ENCODE data around the gene ABCA2. TPM values are rescaled to one million over a fixed set of nuclear protein-coding genes. Genes with fewer than 3 reads are reported as not detected.

ABCA2 gene
- total and polyA plus RNA-seq, 12 donors = 16.0 to 46.7 (median 28.1) TPM

- TF ChIP-seq CTCF (IDR thresholded peaks at IDR 0.05) = peak in 4 of 9 donors; percentile 10 to 42 (median 19)
- WGBS, 2 donors = 9 to 18% methylated on average over 6 of the region's 6 CpGs
- Histone ChIP-seq H3K4me1 (peaks cover 7 to 46% (median 16%) of the 10 kb centered on the region in 9 donors), H3K4me3 (peak overlapping the region in 9 of 10 donors; percentile 12 to 58 (median 50)), H3K27ac (peak overlapping the region; percentile 59 to 86 (median 82)), H3K9me3 (no peaks in the 10 kb centered on the region), H3K36me3 (no peaks in the 10 kb centered on the region), H3K27me3 (peaks cover 0 to 15% (median 9%) of the 10 kb centered on the region in 7 donors)
- intact Hi-C loops (cut with DNase I) = loop anchor here in 1 of 10 donors (1.0 kb wide), 1 partner anchor 25 kb away; the partner anchor contains the start of gene NPDC1
- ATAC-seq = peak; percentile 36 to 78 (median 58)
- peak; percentile 74 to 81 for DNase-seq
These were observed 42.9 kb upstream of the ABCA2 start for GRCh38 chr9:137070906-137071275.

GRCh38 chr9:137070201-137070905 lies 42.3 kb upstream of the ABCA2 start, which contains the start of gene SAPCD2:
Gene SAPCD2, minus strand, starts transcription at chr9:137070557. Its CDS starts 97 bp downstream, at chr9:137070460.
- Histone ChIP-seq H3K27ac (peak within 1 kb of the TSS; percentile 59 to 86 (median 82)), H3K4me3 (peak within 1 kb of the TSS in 9 of 10 donors; percentile 12 to 58 (median 50)), H3K4me1 (peaks cover 7 to 45% (median 16%) of the 10 kb centered on the region in 9 donors), H3K9me3 (no peaks in the 10 kb centered on the region), H3K27me3 (peaks cover 0 to 15% (median 9%) of the 10 kb centered on the region in 7 donors), H3K36me3 (no peaks in the 10 kb centered on the region)
- peak; percentile 88 to 97 (median 94) for ATAC-seq
- intact Hi-C loops (cut with DNase I) = loop anchor here in 1 of 10 donors (1.0 kb wide), 1 partner anchor 24 kb away; the partner anchor contains the start of gene NPDC1
- WGBS, 2 donors = 1% methylated on average over 74 of the region's 74 CpGs
- DNase-seq = peak; percentile 87 to 88
- TF ChIP-seq CTCF (IDR thresholded peaks at IDR 0.05) = no peak

- Histone ChIP-seq H3K4me1 (peaks cover 7 to 42% (median 16%) of the 10 kb centered on the region in 9 donors), H3K27me3 (peaks cover 0 to 15% (median 9%) of the 10 kb centered on the region in 7 donors), H3K4me3 (peak overlapping the region in 2 of 10 donors; percentile 44 to 58), H3K9me3 (no peaks in the 10 kb centered on the region), H3K36me3 (no peaks in the 10 kb centered on the region), H3K27ac (no peak overlapping the region)
- intact Hi-C loops (cut with DNase I) = loop anchor here in 2 of 10 donors (1.0 to 10.0 kb wide), 2 partner anchors 23 to 285 kb away; partner anchors contain the start of gene NPDC1 (in 1 of the 2)
- ATAC-seq = no peak
- peak in 1 of 2 donors; percentile 19 for DNase-seq
- 8 to 10% methylated on average over 40 to 52 of the region's 52 CpGs for WGBS, 2 donors
- TF ChIP-seq CTCF (IDR thresholded peaks at IDR 0.05) = no peak
These were observed 41.6 kb upstream of the ABCA2 start for GRCh38 chr9:137069508-137070091.
